KBM-7 (cell line): ENCODE measurements around the gene CERK.
"Not testable (repeated sequence)": the region's sequence is repeated elsewhere in the genome, so short reads cannot be mapped to it uniquely, and the experiment has no call there.

Experiments
- DNase-seq: peaks from one replicate; pipeline ENCODE4 v3.0.0-alpha.2; 2015
- in situ Hi-C: fragments of 300-500 bp; cut with MboI; formaldehyde crosslinking; loops from 2 replicates; pipeline ENCODE4 v1.14.3; 2020; ENCODE audit warnings: low sequenced_read_pairs, low pct_unique_long_range_greater_than_20kb, mixed read lengths

CERK gene

DNA sequence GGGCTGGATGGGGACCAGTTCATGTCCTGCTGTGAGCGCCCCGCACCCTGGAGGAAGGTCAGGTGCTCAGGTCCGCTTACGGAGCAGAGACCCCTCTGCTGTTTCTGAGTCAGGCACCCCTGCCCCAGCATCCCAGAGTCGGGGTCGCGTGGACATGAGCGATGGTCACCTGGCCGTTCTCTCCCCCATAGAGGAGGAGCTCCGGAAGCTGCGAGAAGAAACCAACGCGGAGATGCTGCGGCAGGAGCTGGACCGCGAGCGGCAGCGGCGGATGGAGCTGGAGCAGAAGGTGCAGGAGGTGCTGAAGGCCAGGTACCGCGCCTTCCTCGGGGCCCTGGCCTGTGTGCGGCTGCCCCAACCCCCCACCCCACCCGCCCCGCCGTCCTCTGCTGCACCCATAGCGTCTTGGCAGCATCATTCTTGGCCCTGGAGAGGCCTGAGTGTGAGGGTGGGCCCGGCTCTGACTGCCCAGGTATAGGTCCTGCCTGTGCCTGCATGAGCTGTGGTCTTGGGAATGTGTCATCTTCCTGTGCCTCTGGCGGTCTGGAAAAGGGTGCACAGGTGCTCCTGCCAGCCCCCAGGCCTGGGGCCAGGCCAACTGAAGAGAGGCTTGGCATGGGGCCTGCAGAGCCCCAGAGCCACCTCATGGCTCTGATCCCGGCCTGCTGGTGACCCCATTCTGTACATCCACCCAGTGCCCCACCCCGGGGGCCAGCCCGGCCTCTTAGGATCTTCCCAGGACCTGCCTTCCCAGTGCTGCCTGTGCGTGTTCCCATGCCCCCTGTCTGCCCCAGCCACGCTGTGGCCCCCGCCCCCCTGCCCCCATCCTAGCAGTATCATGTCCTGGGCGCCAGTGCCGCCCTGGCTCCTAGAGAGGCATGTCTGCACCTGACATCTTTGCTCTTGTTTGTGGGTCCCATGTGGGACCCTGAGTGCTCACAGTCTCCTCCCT lies 79.8 kb downstream of the CERK start:
- no peak for DNase-seq
- in situ Hi-C loops = no loop called here

- in situ Hi-C loops = no loop called here
Observed at GRCh38 chr22:46657655-46657953, 80.4 kb downstream of the CERK start.

DNA sequence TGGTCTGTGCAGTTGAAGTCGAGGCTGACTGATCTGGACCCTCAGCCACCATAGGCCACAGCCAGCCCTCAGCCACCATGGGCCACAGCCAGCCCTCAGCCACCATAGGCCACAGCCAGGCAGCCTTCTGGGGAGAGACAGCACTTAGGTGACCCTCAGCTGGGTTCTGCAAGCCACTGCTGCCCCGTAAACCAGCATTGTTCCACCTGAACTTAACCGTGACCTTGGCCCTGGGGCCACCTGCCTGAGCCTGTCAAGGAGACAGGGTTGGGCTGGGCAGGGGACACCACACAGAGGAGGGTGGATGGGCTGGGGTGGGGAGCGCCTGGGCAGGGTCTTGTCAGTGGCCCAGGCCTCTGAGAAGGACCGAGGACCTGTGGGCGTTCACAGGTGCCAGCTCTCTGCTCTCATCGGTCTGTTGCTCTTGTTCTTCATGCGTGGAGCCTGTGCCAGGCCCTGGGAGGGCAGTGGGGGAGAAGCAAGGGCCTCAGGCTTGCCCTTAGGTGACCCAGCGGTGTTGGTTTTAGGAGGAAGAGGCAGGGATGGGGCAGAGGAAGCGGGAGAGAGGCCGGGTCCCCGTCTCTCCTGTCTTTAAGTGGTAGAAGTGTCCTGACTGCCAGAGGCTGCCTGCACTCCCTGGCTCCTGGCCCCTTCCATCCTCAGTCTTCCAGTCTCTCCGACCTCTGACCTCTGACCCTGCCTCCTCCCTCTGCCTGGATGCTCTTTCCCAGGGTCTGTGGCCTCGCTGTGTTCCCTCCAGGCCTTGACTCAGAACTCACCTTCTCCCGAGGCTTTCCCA lies 81.0 kb downstream of the CERK start:
- DNase-seq = no peak
- in situ Hi-C loops = no loop called here

More at GRCh38 chr22:46657655-46657953, 80.4 kb downstream of the CERK start:
- no peak for DNase-seq

- no peak for DNase-seq
- in situ Hi-C loops = no loop called here
Observed at GRCh38 chr22:46655861-46656608, 82.0 kb downstream of the CERK start.

GRCh38 chr22:46654927-46655595 lies 83.0 kb downstream of the CERK start:
- in situ Hi-C loops = no loop called here
- no peak for DNase-seq

DNA sequence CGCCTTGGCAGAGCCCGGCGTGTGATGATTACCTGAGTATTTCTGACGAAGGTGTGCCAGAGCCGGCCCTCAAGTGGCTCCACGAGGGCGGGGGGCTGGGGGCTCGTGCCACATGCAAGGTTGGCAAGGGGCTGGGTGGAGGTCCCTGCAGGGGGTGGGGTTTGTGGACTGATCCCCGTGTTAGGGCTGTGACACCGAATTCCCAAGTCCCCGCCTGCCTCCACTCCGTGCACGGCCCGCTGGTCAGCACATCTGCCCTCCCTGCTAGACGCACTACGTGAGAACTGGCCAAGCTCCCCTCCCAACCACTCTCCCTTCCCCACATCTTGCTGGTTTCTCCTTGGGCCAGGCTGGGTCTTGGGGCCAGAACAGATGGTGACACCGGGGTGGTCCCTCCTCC lies 83.6 kb downstream of the CERK start:
- no peak for DNase-seq
- in situ Hi-C loops = no loop called here

DNA sequence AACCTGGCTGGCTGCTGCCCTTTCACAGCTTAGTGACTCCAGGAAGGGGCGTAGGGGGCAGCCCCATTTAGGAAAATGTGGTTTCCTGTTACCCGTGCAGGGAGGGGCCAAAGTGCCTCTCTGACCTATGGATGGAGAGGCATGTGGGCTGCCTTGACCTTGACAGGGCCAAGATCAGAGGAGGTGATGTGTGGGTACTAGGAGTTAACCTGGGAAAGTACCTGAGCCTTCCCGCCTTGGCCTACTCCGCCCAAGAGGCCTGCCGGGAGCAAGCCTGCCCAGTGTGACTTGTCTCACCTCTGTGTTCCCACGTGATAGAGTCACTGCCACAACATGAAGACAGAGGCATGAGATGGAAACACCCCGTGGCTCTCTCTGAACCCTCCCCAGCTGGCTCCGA lies 84.5 kb downstream of the CERK start:
- no peak for DNase-seq
- in situ Hi-C loops = no loop called here

- no peak for DNase-seq
- in situ Hi-C loops = no loop called here
Observed at GRCh38 chr22:46652847-46653331, 85.2 kb downstream of the CERK start.

- no peak for DNase-seq
- in situ Hi-C loops = no loop called here
Observed at GRCh38 chr22:46652081-46652846, 85.8 kb downstream of the CERK start.

DNA sequence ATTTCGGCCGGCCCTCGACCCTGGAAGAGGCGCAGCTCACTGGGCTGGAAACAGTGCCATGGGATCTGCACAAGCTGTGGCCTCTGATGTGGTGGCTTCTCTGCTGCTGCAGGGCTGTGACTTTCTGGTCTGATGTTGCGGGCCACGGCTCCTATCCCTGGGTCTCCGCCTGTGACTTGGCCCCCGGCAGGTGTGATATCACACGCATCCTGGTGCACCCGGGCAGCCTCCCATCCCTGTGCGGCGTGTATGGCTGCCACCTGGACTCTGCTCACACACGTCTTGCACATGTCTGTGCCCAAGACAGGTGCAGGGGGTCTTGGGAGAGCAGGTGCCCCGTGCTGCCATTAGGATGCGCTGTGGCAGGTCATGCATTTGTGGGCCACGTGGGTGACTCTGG lies 86.7 kb downstream of the CERK start:
- no peak for DNase-seq
- in situ Hi-C loops = no loop called here

DNA sequence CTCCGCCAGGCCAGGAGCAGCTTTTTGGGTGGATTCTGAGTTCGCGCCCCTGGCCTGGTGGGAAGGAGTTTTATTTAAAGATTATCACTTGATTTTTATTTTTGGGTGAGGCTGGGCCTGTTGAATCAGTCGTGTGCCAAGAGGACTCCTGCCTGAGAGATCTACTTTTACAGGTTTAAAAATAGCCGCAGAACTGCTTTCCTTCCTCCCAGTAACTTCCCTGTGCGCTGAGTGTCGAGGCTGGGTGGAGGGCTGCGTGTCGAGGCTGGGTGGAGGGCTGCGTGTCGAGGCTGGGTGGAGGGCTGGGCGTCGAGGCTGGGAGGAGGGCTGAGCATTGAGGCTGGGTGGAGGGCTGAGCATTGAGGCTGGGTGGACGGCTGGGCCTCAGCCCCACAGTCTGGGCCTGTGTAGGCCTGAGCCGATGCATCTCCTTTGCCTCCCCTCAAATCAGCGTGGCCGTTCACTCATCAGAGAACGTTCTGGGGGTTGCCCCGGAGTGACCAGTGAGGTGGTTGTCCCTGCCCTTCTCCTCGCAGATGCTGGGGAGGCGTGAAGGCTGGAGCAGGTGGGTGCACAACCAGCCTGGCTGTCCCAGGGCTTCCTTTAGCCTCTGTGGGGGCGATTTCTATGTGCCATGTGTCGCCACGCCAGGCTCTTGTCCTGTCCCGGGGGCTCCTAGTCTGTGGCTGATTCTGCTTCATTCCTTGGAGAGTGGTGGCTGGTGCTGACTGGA lies 87.8 kb downstream of the CERK start:
- in situ Hi-C loops = no loop called here
- DNase-seq = peak; percentile 39

- in situ Hi-C loops = no loop called here
- peak; percentile 11 for DNase-seq
Observed at GRCh38 chr22:46649141-46650077, 88.6 kb downstream of the CERK start.

GRCh38 chr22:46648225-46648820 lies 89.7 kb downstream of the CERK start:
- in situ Hi-C loops, DNase-seq: not testable (repeated sequence)

GRCh38 chr22:46646531-46647215 lies 91.4 kb downstream of the CERK start:
- in situ Hi-C loops = no loop called here
- DNase-seq = no peak

GRCh38 chr22:46642840-46643480 lies 95.1 kb downstream of the CERK start:
- DNase-seq, in situ Hi-C loops: not testable (repeated sequence)
